DMS 273 (cell line): ENCODE data around the gene MAST4.
A peak's percentile ranks its signal among the peaks of the same experiment; 100 is the strongest.
"Not testable (repeated sequence)": the region's sequence is repeated elsewhere in the genome, so short reads cannot be mapped to it uniquely, and the experiment has no call there.

Experiments used
- DNase-seq: peaks from one replicate; lab custom pipeline; 2025; ENCODE audit not compliant: unreplicated experiment; lab: John Stamatoyannopoulos, UW

MAST4 gene

DNA sequence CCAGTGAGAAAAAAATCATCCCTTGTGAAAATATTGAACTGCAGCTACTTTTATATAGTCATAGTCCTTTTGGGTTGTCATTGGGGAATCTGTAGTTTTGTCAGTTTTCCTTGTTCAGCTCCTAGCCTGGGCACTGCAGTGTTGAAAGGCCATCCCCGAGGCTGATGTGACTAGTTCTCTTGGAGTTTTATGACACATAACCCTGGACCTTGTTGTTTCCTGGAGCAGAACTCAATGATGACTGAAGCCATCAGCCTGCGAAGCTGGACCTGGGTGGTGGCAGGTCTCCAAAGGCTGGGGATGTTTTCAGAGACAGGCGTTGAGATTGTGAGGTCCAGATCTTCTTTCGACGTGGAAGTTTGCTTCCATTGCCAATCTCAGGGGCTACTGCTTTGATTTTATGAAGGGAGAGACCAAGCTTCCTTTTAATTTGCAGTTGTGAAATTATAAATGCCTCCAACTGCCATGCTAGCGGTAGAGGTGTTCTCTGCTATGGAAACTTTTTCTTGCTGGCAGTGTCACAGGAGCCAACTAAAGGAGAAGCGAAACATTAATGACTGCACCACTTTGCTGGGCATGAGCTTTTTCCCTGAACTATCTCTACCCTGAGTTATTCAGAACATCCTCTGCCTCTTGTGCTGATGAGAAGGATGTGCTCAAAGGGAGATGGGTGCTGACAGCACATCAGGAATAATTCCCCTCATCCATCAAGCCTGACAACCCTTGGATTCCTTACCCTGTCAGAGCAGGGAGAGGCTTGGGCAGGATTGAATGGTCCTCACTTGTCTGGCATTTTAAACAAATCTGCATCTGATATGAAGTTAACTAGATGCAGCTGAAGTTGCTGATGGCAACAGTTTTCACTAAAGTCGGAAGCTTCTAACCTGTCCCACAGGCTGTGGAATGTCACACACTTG, 209.6 kb downstream of the MAST4 start:
- no peak for DNase-seq

DNA sequence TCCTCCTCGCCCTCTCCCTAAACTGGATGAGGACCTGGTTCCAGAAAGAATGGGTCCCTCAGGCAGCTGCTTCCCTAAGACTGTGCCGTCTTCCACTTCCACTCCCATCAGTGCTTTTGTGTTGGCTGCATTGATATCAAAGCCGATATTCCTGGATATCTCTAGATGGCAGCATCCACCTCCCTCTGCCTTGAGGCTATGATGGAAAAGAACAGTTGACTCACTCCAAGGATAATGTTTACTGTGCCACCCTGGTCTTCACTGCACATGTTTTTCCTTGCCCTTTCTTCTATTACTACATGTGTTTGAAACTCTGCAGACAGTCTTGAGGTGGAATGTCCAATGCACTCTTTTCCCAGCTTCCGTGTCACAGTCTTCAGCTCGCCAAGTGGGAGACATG, 211.6 kb downstream of the MAST4 start:
- peak; percentile 44 for DNase-seq

DNA sequence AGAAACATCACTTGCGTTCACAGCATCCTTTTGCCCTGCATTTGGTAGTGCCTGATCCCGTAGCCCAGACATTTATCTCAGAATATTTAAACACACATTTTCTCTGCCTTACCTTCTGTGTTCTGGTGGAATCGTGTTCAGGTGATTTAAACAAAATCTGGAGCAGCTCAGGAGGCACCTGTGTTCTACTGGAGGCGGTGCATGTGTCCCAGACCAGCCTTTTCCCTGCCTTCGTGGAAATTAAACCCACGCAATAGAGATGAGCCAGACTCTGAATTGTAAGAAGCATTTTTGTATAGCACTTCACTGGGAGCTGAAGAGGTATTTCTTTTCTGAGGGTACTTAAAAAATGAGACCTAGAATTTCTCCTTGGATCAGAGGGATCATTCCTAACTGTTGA, 212.5 kb downstream of the MAST4 start:
- no peak for DNase-seq

DNA sequence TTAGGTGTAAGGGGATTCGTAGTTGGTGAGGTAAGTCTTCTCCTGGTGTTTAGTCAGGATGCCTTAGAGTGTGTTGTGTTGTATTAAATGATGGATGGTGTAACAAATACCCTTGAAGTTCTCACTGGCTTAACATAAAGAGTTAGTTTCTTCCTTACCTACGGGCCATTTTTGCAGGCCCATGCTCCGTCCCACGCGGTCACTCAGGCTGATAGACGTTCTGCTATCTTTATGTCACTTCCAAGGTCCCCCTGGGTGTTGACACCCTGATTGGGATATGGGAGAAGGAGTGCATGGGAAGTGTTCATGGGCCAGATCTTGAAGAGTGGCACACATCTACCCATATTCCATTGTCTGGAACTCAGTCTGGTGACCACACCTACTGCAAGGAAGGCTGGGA, 214.0 kb downstream of the MAST4 start:
- no peak for DNase-seq

DNA sequence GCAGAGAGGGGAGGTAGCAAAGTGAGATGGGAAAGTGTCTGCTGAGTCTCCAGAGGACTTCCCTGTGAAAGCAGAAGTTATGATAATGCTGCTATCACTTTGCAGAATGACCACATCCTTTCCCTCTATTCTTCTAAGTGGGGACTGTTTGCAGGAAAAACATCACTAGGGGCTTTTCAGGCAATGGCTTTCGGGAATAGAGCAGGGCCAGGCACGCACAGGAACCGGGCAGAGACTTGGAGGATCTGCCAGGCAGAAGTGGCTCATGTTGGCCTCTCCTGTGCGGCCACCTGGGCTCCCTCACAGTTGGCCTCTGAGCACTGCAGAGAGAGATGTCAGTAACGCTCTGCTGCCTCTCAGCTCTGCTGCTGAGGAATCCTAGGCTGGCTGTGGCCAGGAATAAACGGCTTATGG, 214.7 kb downstream of the MAST4 start:
- peak; percentile 13 for DNase-seq

DNA sequence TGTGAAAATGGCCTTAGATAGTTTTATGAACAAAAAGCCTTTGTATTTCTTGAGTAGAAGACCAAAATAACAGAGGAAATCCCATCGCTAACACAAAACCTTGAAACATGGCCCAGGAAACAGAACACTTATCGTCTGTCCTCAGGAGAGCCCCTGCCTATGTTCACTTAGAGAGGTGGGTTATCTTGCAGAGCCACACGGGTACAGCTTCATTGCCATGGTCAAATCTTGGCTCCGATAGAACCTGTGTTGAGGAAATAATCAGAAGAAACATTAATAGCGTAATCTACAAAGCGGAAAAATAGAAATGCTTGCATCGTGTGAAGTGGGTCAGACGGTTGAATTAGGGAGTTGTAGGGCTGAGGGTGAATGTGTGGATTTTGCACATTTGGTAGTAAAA, 216.1 kb downstream of the MAST4 start:
- DNase-seq = no peak

DNA sequence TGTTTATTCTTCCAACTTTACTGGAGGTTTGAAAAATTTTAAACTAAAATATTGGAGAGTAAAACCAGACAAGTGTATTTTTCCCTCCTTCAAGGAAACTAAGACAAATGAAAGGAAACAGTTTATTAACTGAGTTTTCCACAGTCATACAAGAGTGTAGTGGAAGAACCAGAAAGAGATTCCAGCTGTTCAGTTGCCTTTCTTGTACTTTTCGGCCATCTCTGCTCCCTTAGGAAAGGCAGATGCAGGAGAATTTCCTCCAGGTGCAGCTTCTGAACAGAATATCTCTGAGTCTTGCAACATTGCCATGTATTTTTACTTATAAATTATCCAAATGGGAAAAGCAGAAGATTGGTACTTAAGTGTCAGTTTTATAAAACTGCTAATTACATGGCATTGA, 217.1 kb downstream of the MAST4 start:
- no peak for DNase-seq

DNA sequence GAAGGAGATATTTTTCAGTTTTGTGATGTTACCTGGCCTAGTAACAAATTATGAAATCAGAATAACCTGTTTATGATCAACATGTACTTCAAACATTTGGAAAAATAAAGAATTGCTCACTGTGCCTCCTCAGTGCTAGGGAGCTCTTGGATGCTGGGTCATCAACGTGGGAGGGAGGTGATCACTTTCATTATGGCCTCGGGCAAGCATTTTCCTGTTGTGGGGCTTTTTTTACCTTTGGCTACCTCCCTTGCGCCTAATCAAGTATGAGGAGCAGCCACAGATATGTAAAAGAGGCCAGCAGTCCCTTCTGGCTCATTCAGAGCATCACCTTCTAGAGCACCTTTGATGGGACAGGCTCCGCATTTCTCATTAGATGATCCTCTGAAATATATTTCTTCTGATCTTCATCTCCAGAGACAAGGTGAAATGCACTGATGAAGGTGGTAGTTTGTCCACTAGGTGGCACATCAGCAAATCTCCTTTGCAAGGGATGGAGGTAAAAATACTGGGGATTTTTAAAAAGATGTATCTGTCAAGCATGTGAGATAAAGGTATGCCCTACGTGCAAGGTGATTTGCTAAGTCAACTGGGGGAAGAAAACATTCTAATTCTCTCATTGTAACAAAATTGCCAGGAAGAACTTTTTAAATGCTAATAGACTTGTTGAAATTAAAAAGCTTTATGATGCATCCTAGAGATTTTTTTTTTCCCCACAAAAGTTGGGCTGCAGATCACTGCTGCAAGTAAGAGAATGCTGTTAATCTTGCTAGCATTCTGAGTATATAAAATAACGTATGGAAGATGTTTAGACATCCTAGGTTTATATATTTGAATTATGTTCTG, 218.2 kb downstream of the MAST4 start:
- DNase-seq = peak; percentile 76

DNA sequence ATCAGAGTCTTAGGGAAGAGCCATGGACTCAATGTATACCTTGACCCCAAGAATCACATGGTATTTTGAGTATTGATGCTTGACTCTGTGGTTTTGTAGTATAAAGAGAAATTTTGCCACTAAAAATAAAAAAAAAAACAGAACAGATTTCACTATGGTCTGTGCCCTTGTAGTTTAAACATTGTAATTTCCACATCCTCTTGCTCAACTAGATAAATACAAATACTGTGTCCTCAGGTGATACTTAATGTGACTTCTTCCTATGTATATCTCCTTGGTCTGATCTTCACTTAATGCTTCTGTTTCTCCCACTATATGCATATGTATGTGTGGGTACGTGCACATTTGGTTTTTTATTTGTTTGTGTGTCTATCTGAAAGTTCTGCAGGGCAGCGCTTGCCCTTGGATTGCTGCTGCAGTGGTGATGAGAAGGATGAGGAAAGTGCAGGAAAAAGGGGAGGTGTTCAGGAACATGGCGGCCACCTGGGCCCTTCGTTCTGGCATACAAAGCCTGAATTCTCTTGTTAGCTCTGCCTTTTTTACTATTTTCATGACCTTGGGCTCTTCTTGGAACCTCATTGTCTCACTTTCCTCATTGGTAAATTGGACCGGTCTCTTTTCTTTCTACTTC, 222.2 kb downstream of the MAST4 start:
- DNase-seq = no peak

DNA sequence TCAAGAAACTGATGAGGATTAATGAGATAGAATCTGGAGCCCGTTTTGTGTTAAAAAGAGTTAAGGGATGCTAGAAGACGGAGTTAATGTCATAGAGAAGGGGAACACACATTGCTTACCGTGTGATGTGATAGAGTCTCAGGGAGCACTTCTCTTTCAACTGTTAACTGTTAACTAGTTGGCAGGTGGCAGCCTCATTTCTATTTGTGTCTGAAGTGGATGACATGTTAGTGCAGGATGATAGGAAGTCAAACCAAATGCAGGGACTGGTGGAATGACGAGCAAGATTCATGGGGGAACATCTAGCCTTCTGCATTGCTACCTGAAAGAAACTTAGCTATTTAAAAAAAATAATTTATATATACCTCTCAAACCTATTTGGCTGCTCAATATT, 222.7 kb downstream of the MAST4 start:
- no peak for DNase-seq

DNA sequence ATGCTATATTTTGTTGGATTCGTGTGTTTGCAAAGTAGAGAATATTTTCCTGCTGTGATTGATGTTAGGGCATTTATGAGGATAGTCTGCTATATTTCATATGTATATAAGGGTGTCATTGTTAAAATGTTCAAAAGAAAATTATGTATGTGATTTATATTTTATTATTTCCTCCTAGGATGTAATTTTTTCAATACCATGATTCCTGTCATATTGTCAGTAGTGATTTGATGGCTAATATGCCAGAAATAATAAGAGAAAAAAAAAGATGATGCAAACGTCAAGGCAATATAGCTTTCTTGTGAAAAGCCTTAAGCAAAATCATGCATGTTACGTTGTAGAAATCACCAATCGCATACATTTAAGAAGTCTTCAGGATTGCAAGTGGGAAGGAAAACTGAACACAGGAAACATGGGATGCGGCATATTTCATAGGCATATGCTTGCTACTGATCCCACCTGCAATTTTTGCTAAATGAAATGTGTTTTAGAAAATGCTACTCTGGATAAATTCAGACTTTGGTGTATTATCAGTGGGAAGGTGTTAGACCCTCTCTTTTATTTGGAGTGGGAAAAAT, 224.5 kb downstream of the MAST4 start:
- DNase-seq = no peak

DNA sequence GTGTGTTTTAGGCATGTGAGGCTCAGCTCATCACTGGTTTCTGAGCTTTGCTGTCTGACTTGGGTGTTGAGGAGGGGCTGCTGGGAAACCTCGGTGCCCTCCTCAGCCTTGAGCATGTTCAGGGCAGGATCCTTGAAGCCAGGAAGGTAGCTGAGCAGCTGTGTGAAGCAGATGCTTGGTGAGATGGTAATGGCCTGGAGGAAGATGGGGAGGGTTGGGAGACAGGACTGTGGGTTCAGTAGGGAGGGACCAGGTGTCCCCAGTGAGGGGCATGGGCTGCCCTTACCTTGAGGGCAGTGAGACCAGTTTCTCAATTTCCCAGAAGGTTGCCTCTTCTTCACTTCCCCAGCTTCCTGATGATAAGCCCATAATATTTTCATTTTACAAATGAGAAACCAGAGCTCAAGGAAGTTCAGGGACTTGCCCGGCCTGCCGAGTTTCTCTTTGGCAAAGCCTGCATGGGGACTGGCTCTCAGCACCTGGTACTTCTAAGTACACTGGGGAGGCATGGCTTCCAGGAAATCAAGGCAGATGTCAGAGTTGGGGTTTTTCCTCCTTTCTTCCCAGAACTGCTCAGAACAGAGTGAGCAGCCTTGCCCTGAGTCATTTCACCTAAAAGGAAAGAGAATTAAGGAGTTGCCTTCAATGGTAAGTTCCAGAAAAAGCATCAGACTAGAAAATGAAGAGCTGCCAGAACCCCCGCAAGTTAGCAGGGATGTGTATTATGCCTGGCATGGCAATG, 225.7 kb downstream of the MAST4 start:
- DNase-seq = no peak

DNA sequence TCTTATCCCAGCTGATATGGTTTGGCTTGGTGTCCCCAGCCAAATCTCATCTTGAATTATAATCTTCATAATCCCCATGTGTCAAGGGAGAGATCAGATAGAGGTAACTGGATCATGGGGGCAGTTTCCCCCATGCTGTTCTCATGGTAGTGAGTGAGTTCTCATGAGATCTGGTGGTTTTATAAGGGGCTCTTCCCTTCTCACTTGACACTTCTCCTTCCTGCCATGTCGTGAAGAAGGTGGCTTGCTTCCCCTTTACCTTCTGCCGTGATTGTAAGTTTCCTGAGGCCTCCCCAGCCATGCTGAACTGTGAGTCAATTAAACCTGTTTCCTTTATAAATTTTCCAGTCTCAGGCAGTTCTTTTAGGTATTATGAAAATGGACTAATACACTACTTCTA, 226.7 kb downstream of the MAST4 start:
- DNase-seq = not testable (repeated sequence)

DNA sequence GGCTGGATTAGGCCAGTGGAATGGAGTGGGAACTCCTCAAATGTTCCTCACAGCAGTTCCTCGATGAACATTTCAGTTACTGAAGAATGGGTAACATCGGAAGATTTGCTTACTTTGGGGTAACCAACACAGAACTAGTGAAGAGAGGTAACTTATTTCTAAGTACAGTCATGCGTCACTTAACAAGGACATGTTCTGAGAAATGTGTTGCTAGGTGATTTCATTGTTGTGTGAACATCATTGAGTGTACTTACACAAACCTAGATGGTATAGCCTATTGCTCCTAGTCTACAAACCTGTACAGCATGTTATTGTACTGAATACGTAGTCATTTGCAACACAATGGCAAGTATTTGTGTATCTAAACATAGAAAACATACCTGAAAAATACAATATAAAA, 228.3 kb downstream of the MAST4 start:
- no peak for DNase-seq

DNA sequence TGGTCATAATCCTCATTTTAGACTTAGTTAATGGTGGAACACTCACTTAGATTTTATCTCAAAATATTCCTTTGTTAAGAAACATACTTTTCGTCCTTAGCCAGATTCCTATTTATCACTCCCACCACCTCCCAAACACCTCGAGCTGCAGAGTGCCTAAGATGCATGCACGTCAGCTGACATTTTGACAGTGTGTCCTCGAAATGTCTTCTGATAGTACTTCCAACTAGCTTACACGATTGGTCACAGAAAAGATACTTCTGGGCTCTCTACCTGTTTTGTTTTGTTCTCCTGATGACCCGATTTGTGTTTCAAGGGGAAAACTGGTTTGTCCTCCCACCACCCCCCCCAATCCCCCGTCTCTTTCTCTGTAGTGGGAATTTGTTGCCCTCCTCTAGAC, 230.1 kb downstream of the MAST4 start:
- DNase-seq = no peak

DNA sequence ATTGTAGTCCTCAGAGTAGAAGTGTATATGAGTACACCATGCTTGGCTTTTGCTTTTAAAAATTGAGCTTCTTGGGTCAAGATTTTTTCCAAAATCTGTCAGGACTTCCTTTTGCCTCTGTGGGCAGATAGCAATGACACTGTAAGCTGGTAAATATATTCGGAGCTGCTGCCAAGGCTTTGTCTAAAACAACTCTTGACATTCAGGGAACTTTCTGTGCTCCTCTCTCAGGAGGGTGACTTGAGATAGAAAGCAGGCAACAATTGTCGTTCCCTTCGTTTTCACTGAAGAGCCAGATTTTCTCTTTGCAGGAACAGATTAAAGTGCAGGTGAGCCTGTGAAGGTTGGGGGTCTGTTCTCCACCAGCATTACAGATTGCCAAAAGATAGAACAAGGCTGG, 230.5 kb downstream of the MAST4 start:
- DNase-seq = no peak

DNA sequence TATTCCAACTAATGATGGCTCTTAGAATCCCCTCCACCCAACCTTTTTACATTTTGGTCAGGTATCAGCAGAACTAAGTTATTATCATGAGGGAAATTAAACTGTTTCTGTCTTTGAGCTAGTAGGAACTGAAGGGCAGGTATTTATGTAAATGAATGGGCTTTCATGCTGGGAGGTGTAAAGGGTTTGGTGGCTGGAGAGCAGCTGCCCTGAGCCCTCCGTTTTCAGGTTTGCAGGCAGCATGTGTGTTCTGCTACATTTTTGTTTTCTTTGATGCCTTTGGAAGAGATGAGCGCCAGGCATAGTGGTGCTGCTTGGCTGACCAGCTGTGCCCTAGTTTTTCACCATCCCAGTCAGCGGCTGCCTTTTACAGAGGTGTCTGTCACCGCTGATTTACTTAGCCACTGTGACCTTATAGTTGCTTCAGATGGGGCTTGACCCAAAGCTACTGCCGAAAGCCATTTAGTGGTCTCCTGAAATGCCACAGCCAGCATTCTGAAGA, 231.9 kb downstream of the MAST4 start:
- DNase-seq = peak; percentile 14

DNA sequence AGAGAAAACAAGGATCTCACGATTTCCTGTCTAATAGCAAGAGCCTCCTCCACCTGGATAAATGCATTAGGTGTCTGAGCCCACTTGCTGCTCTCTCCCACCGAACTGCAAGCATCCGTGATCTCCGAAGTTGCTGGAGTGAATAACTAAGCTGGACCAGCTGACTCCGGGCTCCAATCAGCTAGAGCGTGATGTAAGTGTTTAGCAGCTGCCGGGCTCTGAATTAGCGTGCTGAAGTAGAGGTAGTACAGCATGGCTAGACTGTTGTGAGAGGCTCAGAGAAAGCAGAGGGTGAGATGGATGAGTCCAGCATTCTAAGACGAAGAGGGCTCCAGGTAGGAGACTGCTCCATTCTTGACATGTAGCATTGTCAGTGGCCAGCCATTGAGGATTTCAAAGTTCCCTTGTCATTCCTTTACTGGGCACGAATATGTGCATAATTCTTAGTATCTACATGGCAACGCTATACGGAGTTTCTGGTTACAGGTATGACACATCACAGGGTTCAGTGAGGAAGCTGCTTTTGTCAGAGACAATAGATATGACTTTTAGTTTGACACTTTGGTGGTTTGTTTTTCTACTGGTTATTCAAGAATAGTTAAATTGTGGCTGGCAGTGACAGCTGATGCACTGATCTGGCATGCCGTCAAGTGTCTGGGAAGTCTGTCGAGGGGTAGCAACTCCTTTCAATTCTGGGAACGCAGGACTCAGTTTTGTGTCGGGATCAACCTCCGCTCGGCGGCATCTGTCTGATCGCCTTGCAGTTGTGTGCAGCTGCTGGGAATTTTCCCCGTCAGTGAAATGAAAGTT, 232.6 kb downstream of the MAST4 start:
- DNase-seq = peak; percentile 67

DNA sequence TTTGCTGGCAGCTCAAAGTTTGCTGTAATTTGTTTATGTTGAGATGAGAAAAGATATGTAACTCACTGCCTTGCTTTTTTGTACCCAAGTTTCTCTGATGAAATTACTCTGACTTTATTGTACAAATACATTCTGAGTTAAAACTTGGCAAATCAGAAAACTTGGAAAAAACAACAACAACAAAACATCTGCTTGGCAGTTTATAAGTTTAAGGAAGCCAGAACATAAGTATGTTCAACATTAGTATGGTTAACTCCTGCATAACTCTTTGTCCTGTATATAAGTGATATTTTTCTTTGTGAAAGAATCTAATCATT, 233.1 kb downstream of the MAST4 start:
- DNase-seq = no peak

DNA sequence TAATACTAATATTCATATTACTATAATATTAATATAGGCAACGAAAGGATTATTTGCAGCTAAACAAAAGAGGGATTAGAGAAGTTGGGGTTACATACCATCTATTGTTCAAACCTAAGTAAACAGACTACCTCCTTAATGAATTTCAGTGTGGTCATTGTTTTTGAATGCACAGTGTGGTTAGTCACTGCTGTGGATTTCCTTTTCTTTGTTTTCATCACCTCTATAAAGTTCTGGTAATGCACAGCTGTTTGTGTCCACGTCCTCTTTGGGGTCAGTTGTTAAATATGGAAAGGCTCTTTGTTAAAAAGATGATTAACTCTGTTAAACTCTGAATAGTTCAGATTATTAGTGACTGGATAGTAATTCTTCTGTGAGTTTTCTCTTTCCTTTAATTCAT, 233.6 kb downstream of the MAST4 start:
- DNase-seq = no peak
